ENCODE data around the gene CNIH4.

- TF ChIP-seq EZH2 (IDR thresholded peaks at IDR 0.05) (no peak), POLR2AphosphoS5 (IDR thresholded peaks at IDR 0.05; ENCODE audit: borderline replicate concordance, low read depth, low read length) (no peak)
Measured at GRCh38 chr1:224338150-224338838, 18.4 kb upstream of the CNIH4 start.
